Heart right ventricle (tissue), 16 donors: ENCODE data around the gene VTN. TPM values are rescaled to one million over a fixed set of nuclear protein-coding genes. Genes with fewer than 3 reads are reported as not detected.

Experiments used
- ATAC-seq, 8 donors: fragments of 200-7000 bp; cut with Tn5 transposase; one replicate each; pipeline ENCODE4 v1.9.1; 2020; ENCODE audit warnings: mild to moderate bottlenecking in 8 of 8, moderate library complexity in 8 of 8, moderate number of reproducible peaks in 1 of 8
- DNase-seq, 2 donors: peaks; one replicate each; pipeline ENCODE4 v3.0.0-alpha.2; 2020
- H3K27ac ChIP-seq, 10 donors: fragments of 200-600 bp; sonication (generic) in 2 of 10; one replicate each; pipeline versions ENCODE4 v1.5.0 to v1.8.0; 2020 to 2022; ENCODE audit warnings: mild to moderate bottlenecking in 3 of 10
- H3K27me3 ChIP-seq, 7 donors: fragments of 200-600 bp; one replicate each; pipeline ENCODE4 v1.8.0; 2021 to 2022; ENCODE audit warnings: mild to moderate bottlenecking in 2 of 7
- H3K36me3 ChIP-seq, 9 donors: fragments of 200-600 bp; sonication (generic) in 1 of 9; one replicate each; pipeline versions ENCODE4 v1.5.0 to v1.8.0; 2020 to 2022; ENCODE audit warnings: mild to moderate bottlenecking in 2 of 9
- H3K4me1 ChIP-seq, 9 donors: fragments of 200-600 bp; sonication (generic) in 1 of 9; one replicate each; pipeline versions ENCODE4 v1.5.0 to v1.8.0; 2020 to 2022; ENCODE audit warnings: mild to moderate bottlenecking in 4 of 9
- H3K4me3 ChIP-seq, 10 donors: fragments of 200-600 bp; sonication (generic) in 2 of 10; one replicate each; pipeline versions ENCODE4 v1.5.0 to v1.8.0; 2020 to 2022; ENCODE audit warnings: mild to moderate bottlenecking in 7 of 10, moderate library complexity in 2 of 10
- H3K9me3 ChIP-seq, 11 donors: fragments of 200-600 bp in 10 of 11; sonication (generic) in 2 of 11; one replicate each; pipeline versions ENCODE4 v1.5.0 to v1.8.0; 2013 to 2022; ENCODE audit warnings: mild to moderate bottlenecking in 2 of 11, control low read depth in 1 of 11, moderate library complexity in 1 of 11
- CTCF ChIP-seq, 9 donors: fragments of 200-600 bp; sonication (generic) in 2 of 9; IDR thresholded peaks; one replicate each; pipeline versions ENCODE4 v1.5.0 to v1.8.0; 2021 to 2022; ENCODE audit warnings: antibody characterized with exemption in 9 of 9, mild to moderate bottlenecking in 5 of 9, moderate library complexity in 1 of 9
- WGBS, 2 donors: extraction: QIAGEN DNeasy Blood & Tissue Kit; methylation state at CpG; one replicate each; pipeline ENCODE4 v1.1.7; 2013; ENCODE audit warnings: inconsistent platforms in 1 of 2; 5-methylcytosine and 5-hydroxymethylcytosine counted together
- intact Hi-C, 10 donors: fragments of 100-400 bp; cut with DNase I; formaldehyde crosslinking; loops; one replicate each; pipeline versions ENCODE4 v1.11.1 to v1.14.2; 2022
- polyA plus RNA-seq, 2 donors: library from polyadenylated mRNA; stranded (reverse); fragments of 200-250 nt; gene quantifications; one replicate each; pipeline ENCODE4 v1.2.3, GENCODE V29; 2013
- total RNA-seq, 10 donors: library from RNA; stranded (reverse); fragmentation: NEBNext Ultra II Directional in 3 of 10; extraction: Animal tissue kit (Norgen Biotek cat#: 25700) in 3 of 10; gene quantifications; one replicate each; pipeline versions ENCODE4 v1.2.1 to v1.2.4, GENCODE V29; 2021 to 2023
- donor health status: Arrhythmogenic right ventricular cardiomyopathy.
- donor health status: ischemic (EF 13 %, LVEDD 7.1; RV severe dilation, severe dysfunction).
- donor health status: healthy with polysubstance abuse.
- donor health status: DM: no; HTN: yes; CAD: no.
- donor health status: DM: no; HTN: no; CAD: no.
- donor health status: ischemic (EF 25% LVEDD 6.9; RV normal size, moderate dysfunction).
- donor health status: ischemic (EF 25% LVEDD 5.7; RV mildly dilated, moderate dysfunction).
- donor health status: healthy.
- donor health status: DM: yes; HTN: yes; CAD: no.
- donor health status: Ischemic cardiomyopathy.
- donor health status: ischemic (EF 35%, LVEDD 5.7; RV mildly dilated, moderate dysfunction).
- donor health status: nonischemic (EF 11% LVEDD 7.7; RV severe dilation, severe dysfunction).
- donor health status: DM: yes; HTN: yes; CAD: no.
- donor health status: PGD.
- donor health status: ischemic (EF 29% LVEDD 5.4; RV normal size, mild dysfunction).
- donor health status: nonischemic (EF 23%, LVEDD 6.1; RV moderate dilation, normal function).

The VTN gene
- total and polyA plus RNA-seq, 12 donors = 26.3 to 121 (median 64.8) TPM

DNA sequence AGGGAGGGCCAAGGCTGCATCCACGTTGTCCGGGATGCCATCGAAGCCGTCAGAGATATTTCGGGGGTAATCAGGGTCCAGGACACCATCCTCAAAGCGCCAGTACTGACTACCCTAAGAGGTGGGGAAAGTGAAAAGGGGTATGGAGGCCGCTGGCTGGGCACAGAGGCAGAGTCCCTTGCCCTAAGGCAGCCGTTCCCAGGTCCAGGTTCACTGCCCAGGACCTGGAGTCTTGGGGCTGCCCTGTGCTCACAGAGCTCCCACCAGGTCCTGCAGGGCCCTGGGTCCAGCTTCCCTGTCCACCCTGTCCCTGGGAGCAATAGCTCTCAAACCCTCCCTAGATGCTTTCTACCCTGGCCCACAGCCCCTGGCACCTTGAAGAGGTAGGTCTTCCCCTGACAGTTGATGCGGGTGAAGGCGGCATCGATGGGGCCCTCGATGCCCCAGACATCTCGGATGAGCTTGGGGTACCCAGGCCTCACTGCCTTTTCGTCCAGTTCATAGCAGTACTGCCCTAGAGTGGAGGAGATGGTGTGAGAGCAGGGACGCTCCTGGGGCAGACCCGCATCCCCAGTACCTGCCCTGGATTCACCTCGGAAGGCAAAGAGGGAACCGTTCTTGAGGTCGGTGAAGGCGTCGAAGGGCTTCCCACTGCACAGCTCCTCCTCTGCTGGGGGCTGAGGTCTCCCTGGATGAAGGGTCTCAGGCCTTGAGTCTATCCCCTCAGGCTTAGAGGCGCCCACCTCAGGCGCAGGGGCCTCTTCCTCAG lies 1.0 kb downstream of the VTN start:
- peaks cover 0 to 15% (median 3%) of the 10 kb centered on the region in 9 donors for H3K36me3 ChIP-seq
- ATAC-seq = no peak
- H3K4me1 ChIP-seq = peaks cover 4 to 40% (median 29%) of the 10 kb centered on the region in 9 donors
- H3K4me3 ChIP-seq = peak overlapping the region in 1 of 10 donors; percentile 14
- H3K27me3 ChIP-seq = peaks cover 0 to 22% (median 0%) of the 10 kb centered on the region in 7 donors
- peak overlapping the region in 6 of 10 donors; percentile 26 to 85 (median 79) for H3K27ac ChIP-seq
- no peak for TF ChIP-seq CTCF (IDR thresholded peaks at IDR 0.05)
- WGBS, 2 donors = 90 to 91% methylated on average over 23 of the region's 23 CpGs
- no peaks in the 10 kb centered on the region for H3K9me3 ChIP-seq
- intact Hi-C loops = no loop called here
- no peak for DNase-seq

- DNase-seq (no peak), ATAC-seq (no peak)
- 85 to 88% methylated on average over 5 of the region's 5 CpGs for WGBS, 2 donors
- TF ChIP-seq CTCF (IDR thresholded peaks at IDR 0.05) = no peak
- H3K4me1 ChIP-seq = peaks cover 4 to 37% (median 28%) of the 10 kb centered on the region in 9 donors
- H3K4me3 ChIP-seq = no peak overlapping the region
- intact Hi-C loops = no loop called here
- H3K36me3 ChIP-seq = peaks cover 0 to 23% (median 6%) of the 10 kb centered on the region in 9 donors
- H3K27me3 ChIP-seq = peaks cover 0 to 18% (median 0%) of the 10 kb centered on the region in 7 donors
- no peak overlapping the region for H3K27ac ChIP-seq
- H3K9me3 ChIP-seq = no peaks in the 10 kb centered on the region
Measured at GRCh38 chr17:28368306-28368831, 1.7 kb downstream of the VTN start.

DNA sequence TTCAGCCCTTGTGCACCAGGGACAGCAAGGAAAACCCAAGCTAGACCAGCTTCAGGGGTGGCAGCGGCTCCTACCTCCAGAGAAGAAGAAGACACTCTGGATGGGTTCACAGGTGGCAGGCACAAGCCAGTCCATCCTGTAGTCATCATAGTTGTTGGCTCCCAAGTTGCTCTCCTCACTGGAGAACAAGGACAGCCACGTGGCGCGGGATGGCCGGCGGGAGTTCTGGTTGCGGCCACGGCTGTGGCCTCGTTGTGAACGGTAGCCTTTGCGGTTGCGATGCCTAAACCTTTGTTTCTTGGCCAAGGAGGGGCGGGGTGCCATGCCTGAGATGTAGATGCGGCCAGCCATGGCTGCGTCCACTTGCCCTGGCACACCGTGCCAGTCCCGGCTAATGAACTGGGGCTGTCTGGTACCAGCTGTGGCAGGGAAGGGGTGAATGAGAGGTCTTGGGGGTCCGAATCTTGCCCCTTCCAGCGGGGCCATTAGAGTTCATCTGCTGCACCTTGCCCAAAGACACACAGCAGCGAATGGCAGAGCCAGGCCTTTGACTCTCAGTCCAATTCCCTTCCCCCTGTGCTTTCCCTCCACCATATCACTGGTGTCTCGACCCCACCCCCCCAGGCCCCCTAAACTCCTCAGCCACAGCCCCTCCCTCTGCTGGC lies 2.3 kb downstream of the VTN start:
- peaks cover 0 to 12% (median 0%) of the 10 kb centered on the region in 7 donors for H3K27me3 ChIP-seq
- H3K4me3 ChIP-seq = no peak overlapping the region
- WGBS, 2 donors = 91 to 93% methylated on average over 21 of the region's 21 CpGs
- peaks cover 0 to 29% (median 6%) of the 10 kb centered on the region in 9 donors for H3K36me3 ChIP-seq
- peaks cover 1 to 31% (median 22%) of the 10 kb centered on the region in 9 donors for H3K4me1 ChIP-seq
- H3K9me3 ChIP-seq = no peaks in the 10 kb centered on the region
- DNase-seq (no peak), ATAC-seq (no peak)
- intact Hi-C loops = no loop called here
- no peak for TF ChIP-seq CTCF (IDR thresholded peaks at IDR 0.05)
- H3K27ac ChIP-seq = no peak overlapping the region

DNA sequence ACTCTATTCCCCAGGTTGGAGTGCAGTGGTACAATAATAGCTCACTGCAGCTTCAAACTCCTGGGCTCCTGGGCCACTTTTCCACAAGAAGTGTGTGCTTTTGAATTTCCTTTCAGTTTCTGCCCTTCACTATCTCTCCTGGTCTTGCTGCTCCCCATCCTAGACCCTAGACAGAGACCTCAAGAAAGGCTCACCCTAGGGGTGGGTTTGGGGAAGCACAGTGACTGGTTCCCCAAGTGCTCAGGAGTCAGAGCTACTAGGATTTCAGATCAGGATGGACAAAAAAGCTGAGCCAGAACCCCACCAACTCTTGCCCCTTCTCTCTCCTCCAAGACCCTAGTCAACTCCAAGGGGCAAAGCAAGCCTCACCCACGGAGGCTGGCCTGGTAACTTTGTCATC lies 3.5 kb downstream of the VTN start:
- Histone ChIP-seq H3K36me3 (peaks cover 0 to 40% (median 9%) of the 10 kb centered on the region in 9 donors), H3K4me3 (no peak overlapping the region), H3K4me1 (peaks cover 0 to 21% (median 15%) of the 10 kb centered on the region in 9 donors), H3K27me3 (peaks cover 0 to under 1% (median 0%) of the 10 kb centered on the region in 7 donors), H3K27ac (no peak overlapping the region), H3K9me3 (no peaks in the 10 kb centered on the region)
- DNase-seq = no peak
- no peak for TF ChIP-seq CTCF (IDR thresholded peaks at IDR 0.05)
- ATAC-seq = no peak
- intact Hi-C loops = no loop called here
- 71 to 73% methylated on average over 1 of the region's 1 CpG for WGBS, 2 donors
